Loucy (cell line): ENCODE data around the gene MB.

Source experiments
- EZH2phosphoT487 ChIP-seq: fragments of 200-600 bp; IDR thresholded peaks from 2 replicates; pipeline ENCODE4 v1.6.1; 2018; ENCODE audit warnings: antibody characterized with exemption, mild to moderate bottlenecking, moderate library complexity, borderline replicate concordance
- TF ChIP-seq, protein P1 (sequence below): fragments of 200-600 bp; sonication (generic); conservative IDR thresholded peaks from 2 replicates; pipeline ENCODE4 v1.5.1; 2014; ENCODE audit warnings: mild to moderate bottlenecking, antibody characterized with exemption, low read length

DNA sequence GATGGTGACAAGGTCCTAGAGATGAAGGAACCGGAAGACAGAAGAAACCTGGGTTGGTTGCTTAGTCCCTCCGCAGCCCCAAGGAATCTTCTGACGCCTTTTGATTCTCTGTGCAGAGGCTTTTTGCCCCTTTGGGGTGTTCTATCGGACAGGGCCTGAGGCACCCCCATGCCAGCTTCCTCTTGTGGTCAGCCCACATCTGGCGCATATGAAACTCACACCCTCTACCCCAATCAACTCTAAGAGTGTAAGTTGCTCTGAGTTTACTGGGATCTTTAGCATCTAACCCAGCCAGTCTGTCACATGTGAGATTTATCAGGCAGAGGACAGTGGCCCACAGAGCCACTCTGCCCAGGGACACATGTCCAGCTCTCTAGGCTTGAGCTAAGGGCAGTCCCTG is 59.1 kb downstream of the MB start:
- TF ChIP-seq, protein P1, sequence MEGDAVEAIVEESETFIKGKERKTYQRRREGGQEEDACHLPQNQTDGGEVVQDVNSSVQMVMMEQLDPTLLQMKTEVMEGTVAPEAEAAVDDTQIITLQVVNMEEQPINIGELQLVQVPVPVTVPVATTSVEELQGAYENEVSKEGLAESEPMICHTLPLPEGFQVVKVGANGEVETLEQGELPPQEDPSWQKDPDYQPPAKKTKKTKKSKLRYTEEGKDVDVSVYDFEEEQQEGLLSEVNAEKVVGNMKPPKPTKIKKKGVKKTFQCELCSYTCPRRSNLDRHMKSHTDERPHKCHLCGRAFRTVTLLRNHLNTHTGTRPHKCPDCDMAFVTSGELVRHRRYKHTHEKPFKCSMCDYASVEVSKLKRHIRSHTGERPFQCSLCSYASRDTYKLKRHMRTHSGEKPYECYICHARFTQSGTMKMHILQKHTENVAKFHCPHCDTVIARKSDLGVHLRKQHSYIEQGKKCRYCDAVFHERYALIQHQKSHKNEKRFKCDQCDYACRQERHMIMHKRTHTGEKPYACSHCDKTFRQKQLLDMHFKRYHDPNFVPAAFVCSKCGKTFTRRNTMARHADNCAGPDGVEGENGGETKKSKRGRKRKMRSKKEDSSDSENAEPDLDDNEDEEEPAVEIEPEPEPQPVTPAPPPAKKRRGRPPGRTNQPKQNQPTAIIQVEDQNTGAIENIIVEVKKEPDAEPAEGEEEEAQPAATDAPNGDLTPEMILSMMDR = no peak
- no peak for TF ChIP-seq EZH2phosphoT487
